ENCODE results near the gene MAP1LC3B.

The MAP1LC3B gene

GRCh38 chr16:87432330-87432915 is 40.3 kb downstream of the MAP1LC3B start:
- no peak for DNase-seq (ENCODE audit: low read depth)

DNA sequence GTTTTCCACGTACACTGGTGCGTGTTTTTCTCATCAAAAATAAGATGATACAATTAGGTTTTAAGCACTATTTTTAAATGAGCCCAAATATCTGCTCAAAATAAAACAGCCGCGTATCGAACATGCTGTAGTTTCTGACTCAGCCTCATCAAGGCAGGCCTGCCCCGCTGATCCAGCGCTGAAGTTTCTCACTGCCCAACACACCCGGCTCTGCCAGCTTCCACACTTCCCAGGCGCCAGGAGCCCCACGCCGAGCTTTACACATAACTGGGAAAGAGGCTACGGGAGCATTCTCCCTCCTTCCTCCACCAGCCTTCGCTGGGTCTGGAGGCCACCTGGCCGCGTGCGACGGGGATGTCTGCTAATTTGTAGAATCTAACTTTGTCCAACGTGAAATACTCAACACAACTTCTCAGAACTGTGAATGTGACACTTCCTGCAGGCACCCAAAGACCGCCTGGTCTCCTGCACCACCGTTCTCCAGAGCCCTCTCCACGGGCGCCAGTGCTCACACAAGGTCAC is 42.1 kb downstream of the MAP1LC3B start:
- no peak for DNase-seq (ENCODE audit: low read depth)

- DNase-seq (ENCODE audit: low read depth), result no peak
Measured at GRCh38 chr16:87435372-87436224, 43.5 kb downstream of the MAP1LC3B start.

GRCh38 chr16:87436225-87437172 is 44.4 kb downstream of the MAP1LC3B start:
- DNase-seq (ENCODE audit: low read depth), result no peak

DNA sequence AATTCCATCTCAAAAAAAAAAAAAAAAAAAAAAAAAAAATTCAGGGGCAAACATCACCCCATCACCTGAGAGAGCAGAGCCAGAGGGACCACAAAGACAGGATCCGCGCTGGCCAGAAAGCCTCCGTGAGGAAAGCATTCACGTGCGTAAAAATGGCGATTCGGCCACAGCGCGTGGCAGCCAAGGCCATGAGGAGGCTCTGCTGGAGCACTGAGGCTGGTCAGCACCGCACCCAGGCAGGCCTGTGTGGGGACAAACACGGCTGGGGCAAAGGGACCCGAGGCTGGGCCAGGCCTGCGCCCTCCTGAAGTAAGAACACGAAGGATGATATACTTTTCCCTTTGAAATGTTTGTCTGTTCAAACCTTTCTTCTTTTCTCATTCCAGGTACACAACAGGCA is 45.2 kb downstream of the MAP1LC3B start:
- DNase-seq (ENCODE audit: low read depth), result no peak

DNA sequence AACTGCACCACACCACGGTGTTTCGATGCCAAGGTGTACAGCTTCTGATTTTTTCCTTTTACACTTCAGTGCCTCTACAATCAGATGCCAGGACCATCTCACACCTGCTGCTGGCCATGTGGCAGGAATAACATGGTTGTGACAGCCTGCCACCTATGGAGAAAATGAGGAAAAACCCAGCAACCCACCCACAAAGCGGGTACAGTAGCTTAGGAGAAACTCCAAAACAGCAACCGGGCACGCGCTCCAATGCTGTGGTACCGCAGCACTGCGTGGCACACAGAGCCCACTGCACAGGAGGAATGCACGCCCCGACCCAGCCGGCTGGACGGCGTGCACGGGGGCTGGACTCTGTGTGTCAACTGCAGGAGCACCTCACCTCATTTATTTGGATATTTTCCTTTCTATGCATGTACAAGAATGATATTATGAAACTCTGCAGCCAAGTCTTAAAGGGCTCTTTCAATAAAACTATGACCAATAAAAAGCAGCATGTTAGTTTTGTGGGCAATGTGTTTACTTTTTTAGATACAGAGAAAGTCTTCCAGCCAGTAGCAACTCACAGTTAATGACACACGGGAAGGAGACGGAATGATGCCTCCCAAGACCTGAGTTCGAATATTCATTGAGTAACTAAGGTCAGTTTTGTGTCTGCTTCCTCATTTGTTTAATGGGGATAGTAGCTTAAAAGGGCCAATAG is 45.9 kb downstream of the MAP1LC3B start:
- no peak for DNase-seq (ENCODE audit: low read depth)

GRCh38 chr16:87438611-87438985 is 46.5 kb downstream of the MAP1LC3B start:
- no peak for DNase-seq (ENCODE audit: low read depth)

GRCh38 chr16:87439926-87440325 is 47.8 kb downstream of the MAP1LC3B start:
- no peak for DNase-seq (ENCODE audit: low read depth)

DNA sequence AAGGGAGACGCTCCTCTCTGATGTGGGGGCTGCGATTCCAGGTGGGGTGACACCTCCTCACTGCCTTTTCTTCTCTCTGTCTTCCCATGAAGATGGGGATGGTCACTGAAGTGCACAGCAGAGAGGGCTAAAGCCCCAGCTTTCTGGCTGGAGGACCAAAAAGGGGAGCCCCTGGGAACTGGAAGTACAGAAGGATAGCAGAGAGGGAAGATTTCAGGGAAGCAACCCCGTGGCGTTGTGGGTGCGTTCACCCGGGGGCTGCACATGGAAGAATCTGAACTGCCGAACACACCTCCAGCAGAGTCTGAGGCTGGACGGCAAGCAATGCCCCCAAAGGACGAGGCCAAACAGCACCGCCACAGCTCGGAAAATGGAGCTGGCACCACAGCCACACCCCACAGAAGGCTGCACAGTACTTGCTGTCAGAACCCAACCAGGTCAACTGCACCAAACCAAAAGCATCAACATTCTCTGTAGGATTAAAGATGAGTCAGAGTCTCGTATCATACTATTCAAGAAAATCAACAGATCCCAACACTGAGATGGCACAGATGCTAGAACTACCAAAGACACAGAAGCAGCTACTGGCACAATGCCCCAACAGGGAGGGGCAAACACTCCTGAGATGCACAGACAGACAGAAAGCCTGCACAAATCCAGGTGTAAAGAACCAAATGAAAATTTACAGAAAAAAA is 49.9 kb downstream of the MAP1LC3B start:
- no peak for DNase-seq (ENCODE audit: low read depth)

- DNase-seq (ENCODE audit: low read depth), result no peak
Measured at GRCh38 chr16:87442581-87442966, 50.4 kb downstream of the MAP1LC3B start.

- DNase-seq (ENCODE audit: low read depth), result no peak
Measured at GRCh38 chr16:87443016-87443415, 50.9 kb downstream of the MAP1LC3B start.

GRCh38 chr16:87443964-87444363 is 51.8 kb downstream of the MAP1LC3B start:
- no peak for DNase-seq (ENCODE audit: low read depth)

- DNase-seq (ENCODE audit: low read depth), result no peak
Measured at GRCh38 chr16:87445486-87445885, 53.4 kb downstream of the MAP1LC3B start.

GRCh38 chr16:87446479-87446878 is 54.3 kb downstream of the MAP1LC3B start:
- DNase-seq (ENCODE audit: low read depth), result no peak

GRCh38 chr16:87447323-87447722 is 55.2 kb downstream of the MAP1LC3B start:
- no peak for DNase-seq (ENCODE audit: low read depth)

- no peak for DNase-seq (ENCODE audit: low read depth)
Measured at GRCh38 chr16:87448866-87449265, 56.7 kb downstream of the MAP1LC3B start.

DNA sequence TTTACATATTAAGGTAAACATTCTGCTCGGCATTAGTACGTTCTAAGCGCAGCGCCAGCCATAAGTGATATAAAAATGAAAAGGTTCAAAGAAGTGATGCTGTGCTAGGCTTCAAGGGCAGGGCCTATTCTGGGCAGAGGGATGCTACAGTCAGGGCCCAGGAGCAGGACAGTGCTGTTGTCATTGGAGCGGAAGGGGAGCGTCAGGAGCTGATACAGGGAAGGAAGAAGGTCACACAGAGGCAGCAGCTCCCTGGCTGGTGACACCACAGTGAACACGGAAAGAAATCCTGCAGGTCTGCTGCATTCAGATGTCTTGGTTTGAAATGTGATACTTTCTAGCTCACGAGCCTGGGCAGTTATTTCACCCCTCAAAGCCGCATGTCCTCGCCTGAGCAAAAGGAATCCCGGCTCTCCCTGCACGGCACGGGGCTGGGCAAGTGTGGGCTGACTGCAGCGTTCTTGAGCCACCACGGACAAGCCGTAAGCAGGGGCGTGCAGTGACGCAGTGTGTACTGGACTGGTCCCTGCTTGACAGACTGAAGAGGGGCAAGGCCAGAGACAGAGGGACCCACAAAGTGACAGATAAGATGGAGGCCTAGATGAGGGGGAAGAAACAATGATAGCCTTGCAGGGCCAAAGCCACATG is 59.6 kb downstream of the MAP1LC3B start:
- DNase-seq (ENCODE audit: low read depth), result no peak

GRCh38 chr16:87453326-87453725 is 61.2 kb downstream of the MAP1LC3B start:
- DNase-seq (ENCODE audit: low read depth), result no peak
